HFFc6 (cell line): ENCODE data around the gene AOPEP. TPM values are rescaled to one million over a fixed set of nuclear protein-coding genes. Genes with fewer than 3 reads are reported as not detected.

Experiments
- DNase-seq: peaks from one replicate; pipeline ENCODE4 v3.0.0-alpha.2; 2018
- H3K27ac Mint-ChIP-seq: 2 replicates; pipeline ENCODE4 v1.8.0; 2020; ENCODE audit warnings: mild to moderate bottlenecking, mixed read lengths
- H3K27me3 Mint-ChIP-seq: 2 replicates; pipeline ENCODE4 v1.8.0; 2021; ENCODE audit warnings: mild to moderate bottlenecking, moderate library complexity, mixed read lengths; ENCODE audit not compliant: insufficient read depth
- H3K36me3 Mint-ChIP-seq: 2 replicates; pipeline ENCODE4 v1.8.0; 2021; ENCODE audit warnings: low read depth, mixed read lengths
- H3K4me1 Mint-ChIP-seq: 2 replicates; pipeline ENCODE4 v1.8.0; 2020; ENCODE audit warnings: low read depth, mixed read lengths
- H3K4me3 Mint-ChIP-seq: 2 replicates; pipeline ENCODE4 v1.8.0; 2020; ENCODE audit warnings: mild to moderate bottlenecking, moderate library complexity, mixed read lengths
- H3K9me3 Mint-ChIP-seq: 2 replicates; pipeline ENCODE4 v1.8.0; 2020; ENCODE audit warnings: mild to moderate bottlenecking, mixed read lengths
- CTCF ChIP-seq: fragments of 200-600 bp; sonication (generic); IDR thresholded peaks from 2 replicates; pipeline ENCODE4 v1.5.0; 2021; ENCODE audit warnings: antibody characterized with exemption, mild to moderate bottlenecking
- total RNA-seq, 6 experiments: library from RNA; stranded (reverse); fragmentation: NEBNext Ultra II Directional; extraction: Animal tissue kit (Norgen Biotek cat#: 25700); gene quantifications; 2 replicates in 1 of 6; 3 replicates in 5 of 6; pipeline ENCODE4 v1.2.3, GENCODE V29; 2021

The AOPEP gene
- total RNA-seq, 6 experiments from 2014 or later, result 32.2 to 46.6 (median 36.3) TPM

- H3K4me1 Mint-ChIP-seq, result peaks cover 86% of the 10 kb centered on the region
- H3K9me3 Mint-ChIP-seq, result no peaks in the 10 kb centered on the region
- H3K36me3 Mint-ChIP-seq, result peaks cover 21% of the 10 kb centered on the region
- H3K4me3 Mint-ChIP-seq, result peak overlapping the region; percentile 77
- no peak for TF ChIP-seq CTCF
- DNase-seq, result no peak
- peaks cover 4% of the 10 kb centered on the region; the same call in 1 of the 2 replicates for H3K27me3 Mint-ChIP-seq
- peak overlapping the region; percentile 89 for H3K27ac Mint-ChIP-seq
Observed at GRCh38 chr9:94922691-94923107, 196.2 kb downstream of the AOPEP start.

- Mint-ChIP-seq H3K4me1 (peaks cover 83% of the 10 kb centered on the region), H3K27ac (peak overlapping the region; percentile 89), H3K4me3 (peak overlapping the region; percentile 51), H3K9me3 (no peaks in the 10 kb centered on the region), H3K36me3 (peaks cover 23% of the 10 kb centered on the region), H3K27me3 (peaks cover 4% of the 10 kb centered on the region; the same call in 1 of the 2 replicates)
- DNase-seq, result no peak
- TF ChIP-seq CTCF, result no peak
Observed at GRCh38 chr9:94923326-94924089, 197.0 kb downstream of the AOPEP start.

GRCh38 chr9:94925751-94926430, 199.4 kb downstream of the AOPEP start:
- no peak overlapping the region for H3K27ac Mint-ChIP-seq
- H3K36me3 Mint-ChIP-seq, result peaks cover 35% of the 10 kb centered on the region
- no peak for TF ChIP-seq CTCF
- H3K27me3 Mint-ChIP-seq, result no peaks in the 10 kb centered on the region; the same call in 1 of the 2 replicates
- DNase-seq, result no peak
- H3K4me1 Mint-ChIP-seq, result peaks cover 65% of the 10 kb centered on the region
- H3K9me3 Mint-ChIP-seq, result no peaks in the 10 kb centered on the region
- H3K4me3 Mint-ChIP-seq, result no peak overlapping the region

- Mint-ChIP-seq H3K27me3 (no peaks in the 10 kb centered on the region; the same call in 1 of the 2 replicates), H3K36me3 (peaks cover 35% of the 10 kb centered on the region), H3K4me1 (peaks cover 65% of the 10 kb centered on the region), H3K4me3 (no peak overlapping the region), H3K9me3 (no peaks in the 10 kb centered on the region), H3K27ac (no peak overlapping the region)
- DNase-seq, result no peak
- TF ChIP-seq CTCF, result no peak
Observed at GRCh38 chr9:94926431-94926800, 199.9 kb downstream of the AOPEP start.

GRCh38 chr9:94927048-94927761, 200.7 kb downstream of the AOPEP start:
- H3K27ac Mint-ChIP-seq, result peak overlapping the region; percentile 67
- no peaks in the 10 kb centered on the region for H3K9me3 Mint-ChIP-seq
- no peaks in the 10 kb centered on the region; the same call in 1 of the 2 replicates for H3K27me3 Mint-ChIP-seq
- H3K4me1 Mint-ChIP-seq, result peaks cover 65% of the 10 kb centered on the region
- no peak overlapping the region for H3K4me3 Mint-ChIP-seq
- H3K36me3 Mint-ChIP-seq, result peaks cover 41% of the 10 kb centered on the region
- TF ChIP-seq CTCF, result no peak
- no peak for DNase-seq
